Panc1 (cell line): ENCODE measurements around the gene CCNQ.

Experiments used
- POLR2AphosphoS5 ChIP-seq: IDR thresholded peaks from 2 replicates; pipeline ENCODE4 v1.6.1; 2012; ENCODE audit warnings: mild to moderate bottlenecking, low read depth, low read length, moderate library complexity
- SIN3A ChIP-seq: IDR thresholded peaks from 2 replicates; pipeline ENCODE4 v1.6.1; 2012; ENCODE audit warnings: low read depth, mild to moderate bottlenecking, low read length, moderate library complexity, borderline replicate concordance; ENCODE audit not compliant: insufficient read depth
- TCF7L2 ChIP-seq: IDR thresholded peaks from 2 replicates; pipeline ENCODE4 v1.6.1; 2011; ENCODE audit warnings: mild to moderate bottlenecking, low read depth, low read length, inconsistent platforms
- TF ChIP-seq, protein P1 (sequence below): fragments of 450-650 bp; IDR thresholded peaks from 2 replicates; pipeline ENCODE4 v1.5.1; 2017; ENCODE audit warnings: mild to moderate bottlenecking
- TF ChIP-seq, protein P2 (sequence below), 2 experiments: IDR thresholded peaks; 2 replicates each; pipeline ENCODE4 v1.6.1; 2011 to 2012; ENCODE audit warnings: low read depth in 2 of 2, control low read depth in 1 of 2, low read length in 1 of 2, mild to moderate bottlenecking in 1 of 2, moderate library complexity in 1 of 2; ENCODE audit not compliant: insufficient read depth in 1 of 2

DNA sequence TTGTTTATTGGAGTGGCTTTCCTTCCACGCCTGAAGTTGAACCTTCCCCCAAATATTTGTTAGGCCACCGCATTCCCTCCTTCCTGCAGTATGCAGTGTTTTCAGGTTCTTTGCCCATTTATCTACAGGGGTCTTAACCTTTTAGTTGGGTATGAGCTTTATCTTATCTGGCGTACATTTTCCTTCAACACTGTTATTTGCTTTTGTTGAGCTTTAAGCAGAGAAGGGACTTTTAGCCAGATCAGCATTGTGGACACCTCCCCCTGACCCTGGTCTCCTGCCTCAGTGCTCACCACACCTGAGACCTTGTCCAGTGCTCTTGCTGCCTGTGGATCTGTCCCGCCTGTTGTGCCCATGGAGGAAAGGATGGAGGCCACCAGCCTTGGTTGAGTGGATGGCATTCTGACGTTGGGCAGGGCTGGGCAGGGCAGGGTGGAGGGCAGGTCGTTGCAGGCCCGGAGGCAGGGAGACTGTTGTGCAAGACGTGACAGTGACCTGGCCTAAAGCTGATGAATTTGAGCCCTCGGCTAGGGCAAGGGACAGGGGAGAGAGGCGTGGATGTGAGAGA, 47.1 kb upstream of the CCNQ start:
- TF ChIP-seq, protein P1, sequence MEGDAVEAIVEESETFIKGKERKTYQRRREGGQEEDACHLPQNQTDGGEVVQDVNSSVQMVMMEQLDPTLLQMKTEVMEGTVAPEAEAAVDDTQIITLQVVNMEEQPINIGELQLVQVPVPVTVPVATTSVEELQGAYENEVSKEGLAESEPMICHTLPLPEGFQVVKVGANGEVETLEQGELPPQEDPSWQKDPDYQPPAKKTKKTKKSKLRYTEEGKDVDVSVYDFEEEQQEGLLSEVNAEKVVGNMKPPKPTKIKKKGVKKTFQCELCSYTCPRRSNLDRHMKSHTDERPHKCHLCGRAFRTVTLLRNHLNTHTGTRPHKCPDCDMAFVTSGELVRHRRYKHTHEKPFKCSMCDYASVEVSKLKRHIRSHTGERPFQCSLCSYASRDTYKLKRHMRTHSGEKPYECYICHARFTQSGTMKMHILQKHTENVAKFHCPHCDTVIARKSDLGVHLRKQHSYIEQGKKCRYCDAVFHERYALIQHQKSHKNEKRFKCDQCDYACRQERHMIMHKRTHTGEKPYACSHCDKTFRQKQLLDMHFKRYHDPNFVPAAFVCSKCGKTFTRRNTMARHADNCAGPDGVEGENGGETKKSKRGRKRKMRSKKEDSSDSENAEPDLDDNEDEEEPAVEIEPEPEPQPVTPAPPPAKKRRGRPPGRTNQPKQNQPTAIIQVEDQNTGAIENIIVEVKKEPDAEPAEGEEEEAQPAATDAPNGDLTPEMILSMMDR = no peak
- TF ChIP-seq TCF7L2 = no peak
- TF ChIP-seq POLR2AphosphoS5 = no peak
- no peak for TF ChIP-seq SIN3A
- TF ChIP-seq, protein P2, sequence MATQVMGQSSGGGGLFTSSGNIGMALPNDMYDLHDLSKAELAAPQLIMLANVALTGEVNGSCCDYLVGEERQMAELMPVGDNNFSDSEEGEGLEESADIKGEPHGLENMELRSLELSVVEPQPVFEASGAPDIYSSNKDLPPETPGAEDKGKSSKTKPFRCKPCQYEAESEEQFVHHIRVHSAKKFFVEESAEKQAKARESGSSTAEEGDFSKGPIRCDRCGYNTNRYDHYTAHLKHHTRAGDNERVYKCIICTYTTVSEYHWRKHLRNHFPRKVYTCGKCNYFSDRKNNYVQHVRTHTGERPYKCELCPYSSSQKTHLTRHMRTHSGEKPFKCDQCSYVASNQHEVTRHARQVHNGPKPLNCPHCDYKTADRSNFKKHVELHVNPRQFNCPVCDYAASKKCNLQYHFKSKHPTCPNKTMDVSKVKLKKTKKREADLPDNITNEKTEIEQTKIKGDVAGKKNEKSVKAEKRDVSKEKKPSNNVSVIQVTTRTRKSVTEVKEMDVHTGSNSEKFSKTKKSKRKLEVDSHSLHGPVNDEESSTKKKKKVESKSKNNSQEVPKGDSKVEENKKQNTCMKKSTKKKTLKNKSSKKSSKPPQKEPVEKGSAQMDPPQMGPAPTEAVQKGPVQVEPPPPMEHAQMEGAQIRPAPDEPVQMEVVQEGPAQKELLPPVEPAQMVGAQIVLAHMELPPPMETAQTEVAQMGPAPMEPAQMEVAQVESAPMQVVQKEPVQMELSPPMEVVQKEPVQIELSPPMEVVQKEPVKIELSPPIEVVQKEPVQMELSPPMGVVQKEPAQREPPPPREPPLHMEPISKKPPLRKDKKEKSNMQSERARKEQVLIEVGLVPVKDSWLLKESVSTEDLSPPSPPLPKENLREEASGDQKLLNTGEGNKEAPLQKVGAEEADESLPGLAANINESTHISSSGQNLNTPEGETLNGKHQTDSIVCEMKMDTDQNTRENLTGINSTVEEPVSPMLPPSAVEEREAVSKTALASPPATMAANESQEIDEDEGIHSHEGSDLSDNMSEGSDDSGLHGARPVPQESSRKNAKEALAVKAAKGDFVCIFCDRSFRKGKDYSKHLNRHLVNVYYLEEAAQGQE (IDR thresholded peaks at IDR 0.05; ENCODE audit: insufficient read depth in 1 of 2, low read depth in 2 of 2, low read length in 1 of 2) = no peak
